HepG2 (cell line): ENCODE results near the gene DGCR8. TPM values are rescaled to one million over a fixed set of nuclear protein-coding genes. Genes with fewer than 3 reads are reported as not detected.

Experiments
- BRCA1 ChIP-seq: sonication (generic); formaldehyde crosslinking; IDR thresholded peaks from 2 replicates; pipeline ENCODE4 v1.4.0; 2020; ENCODE audit warnings: missing genetic modification reagents
- CBX2 ChIP-seq, 2 experiments: fragments of 200-600 bp in 1 of 2; sonication (generic); formaldehyde crosslinking in 1 of 2; IDR thresholded peaks; 2 replicates each; pipeline versions ENCODE4 v1.7.0 to v1.8.1; 2018 to 2022; ENCODE audit warnings: low read depth in 2 of 2, low read length in 1 of 2, mild to moderate bottlenecking in 1 of 2, missing genetic modification reagents in 1 of 2
- HCFC1 ChIP-seq: fragments of 150-350 bp; IDR thresholded peaks from 2 replicates; pipeline ENCODE4 v1.6.1; 2014; ENCODE audit warnings: low read depth, low read length
- HIVEP1 ChIP-seq: sonication (generic); formaldehyde crosslinking; IDR thresholded peaks from 2 replicates; pipeline ENCODE4 v1.4.0; 2020; ENCODE audit warnings: mild to moderate bottlenecking, missing genetic modification reagents
- MAFK ChIP-seq, 2 experiments: IDR thresholded peaks in 1 of 2; conservative IDR thresholded peaks in 1 of 2; 2 replicates each; pipeline ENCODE4 v1.6.1; 2011; ENCODE audit warnings: improper control_type of control experiment in 2 of 2, low read length in 2 of 2
- NR2F2 ChIP-seq: IDR thresholded peaks from 2 replicates; pipeline ENCODE4 v1.6.1; 2012; ENCODE audit warnings: low read depth, inconsistent platforms, borderline replicate concordance
- PHB2 ChIP-seq: fragments of 450-650 bp; IDR thresholded peaks from 2 replicates; pipeline ENCODE4 v1.6.1; 2018; ENCODE audit not compliant: partially characterized antibody
- SNAI1 ChIP-seq: sonication (generic); formaldehyde crosslinking; IDR thresholded peaks from 2 replicates; pipeline ENCODE4 v1.5.0; 2020; ENCODE audit warnings: mild to moderate bottlenecking, missing genetic modification reagents, borderline replicate concordance
- SNAPC2 ChIP-seq: sonication (generic); formaldehyde crosslinking; IDR thresholded peaks from 2 replicates; pipeline ENCODE4 v1.8.1; 2022; ENCODE audit warnings: mild to moderate bottlenecking, missing genetic modification reagents
- SPEN ChIP-seq: sonication (generic); formaldehyde crosslinking; IDR thresholded peaks from 2 replicates; pipeline ENCODE4 v1.5.1; 2020; ENCODE audit warnings: low read depth, mild to moderate bottlenecking, missing genetic modification reagents
- STAG1 ChIP-seq: sonication (generic); formaldehyde crosslinking; IDR thresholded peaks from 2 replicates; pipeline ENCODE4 v1.4.0; 2020; ENCODE audit warnings: missing genetic modification reagents
- SYNCRIP ChIP-seq: fragments of 200-400 bp; formaldehyde crosslinking; IDR thresholded peaks from 2 replicates; pipeline ENCODE4 v1.6.1; 2018; ENCODE audit warnings: mild to moderate bottlenecking, low read depth, low read length; ENCODE audit not compliant: insufficient read depth
- ZBTB7A ChIP-seq: sonication (generic); formaldehyde crosslinking; IDR thresholded peaks from 2 replicates; pipeline ENCODE4 v1.8.0; 2022; ENCODE audit warnings: mild to moderate bottlenecking, missing genetic modification reagents
- ZFX ChIP-seq: sonication (generic); formaldehyde crosslinking; IDR thresholded peaks from 2 replicates; pipeline ENCODE4 v1.4.0; 2020; ENCODE audit warnings: mild to moderate bottlenecking, low read depth, missing genetic modification reagents, moderate library complexity
- ZKSCAN1 ChIP-seq: fragments of 150-350 bp; IDR thresholded peaks from 2 replicates; pipeline ENCODE4 v1.6.1; 2014; ENCODE audit warnings: low read length
- ZNF121 ChIP-seq: sonication (generic); formaldehyde crosslinking; IDR thresholded peaks from 2 replicates; pipeline ENCODE4 v1.5.0; 2020; ENCODE audit warnings: mild to moderate bottlenecking, missing genetic modification reagents
- ZNF143 ChIP-seq: sonication (generic); formaldehyde crosslinking; IDR thresholded peaks from 2 replicates; pipeline ENCODE4 v1.4.0; 2020; ENCODE audit warnings: missing genetic modification reagents
- ZNF207 ChIP-seq: fragments of 450-650 bp; IDR thresholded peaks from 2 replicates; pipeline ENCODE4 v1.6.1; 2016; ENCODE audit warnings: antibody characterized with exemption, borderline replicate concordance
- ZNF713 ChIP-seq: sonication (generic); formaldehyde crosslinking; IDR thresholded peaks from 2 replicates; pipeline ENCODE4 v1.4.0; 2020; ENCODE audit warnings: mild to moderate bottlenecking, missing genetic modification reagents
- ZSCAN30 ChIP-seq: sonication (generic); formaldehyde crosslinking; IDR thresholded peaks from 2 replicates; pipeline ENCODE4 v1.5.0; 2020; ENCODE audit warnings: mild to moderate bottlenecking, missing genetic modification reagents
- polyA plus RNA-seq, 8 experiments: library from polyadenylated mRNA; depleted of rRNA in 3 of 8; stranded (reverse) in 7 of 8; unstranded in 1 of 8; fragments of >200 nt; fragmentation: Illumina TruSeq in 4 of 8; extraction: Trizol in 4 of 8; gene quantifications; 2 replicates each; pipeline versions ENCODE4 v1.2.1 to v1.2.3, GENCODE V29; 2011 to 2016; ENCODE audit warnings: low read depth in 4 of 8, missing spikeins in 1 of 8, mixed read lengths in 1 of 8; ENCODE audit not compliant: insufficient read depth in 1 of 8
- total RNA-seq, 5 experiments: library from RNA; depleted of rRNA; stranded (reverse); fragments of >200 nt; fragmentation: Illumina TruSeq; extraction: Trizol; gene quantifications; 2 replicates each; pipeline ENCODE4 v1.2.3, GENCODE V29; 2016; ENCODE audit warnings: low read depth in 1 of 5
- TF ChIP-seq, protein P1 (sequence below): sonication (generic); formaldehyde crosslinking; IDR thresholded peaks from 2 replicates; pipeline ENCODE4 v1.5.1; 2020; ENCODE audit warnings: mild to moderate bottlenecking, missing genetic modification reagents
- TF ChIP-seq, protein P2 (sequence below): sonication (generic); formaldehyde crosslinking; IDR thresholded peaks from 2 replicates; pipeline ENCODE4 v1.5.1; 2020; ENCODE audit warnings: missing genetic modification reagents, mild to moderate bottlenecking, borderline replicate concordance
- TF ChIP-seq, protein P3 (sequence below): sonication (generic); formaldehyde crosslinking; IDR thresholded peaks from 2 replicates; pipeline ENCODE4 v1.4.0; 2020; ENCODE audit warnings: mild to moderate bottlenecking, missing genetic modification reagents
- TF ChIP-seq, protein P4 (sequence below): sonication (generic); formaldehyde crosslinking; IDR thresholded peaks from 2 replicates; pipeline ENCODE4 v1.5.0; 2020; ENCODE audit warnings: missing genetic modification reagents

DGCR8 gene
- total and polyA plus RNA-seq, 2 of the 13 experiments (the other 11 are each of a cell fraction or from before 2014, with no cell fraction given): 10.2 to 23.2 TPM

DNA sequence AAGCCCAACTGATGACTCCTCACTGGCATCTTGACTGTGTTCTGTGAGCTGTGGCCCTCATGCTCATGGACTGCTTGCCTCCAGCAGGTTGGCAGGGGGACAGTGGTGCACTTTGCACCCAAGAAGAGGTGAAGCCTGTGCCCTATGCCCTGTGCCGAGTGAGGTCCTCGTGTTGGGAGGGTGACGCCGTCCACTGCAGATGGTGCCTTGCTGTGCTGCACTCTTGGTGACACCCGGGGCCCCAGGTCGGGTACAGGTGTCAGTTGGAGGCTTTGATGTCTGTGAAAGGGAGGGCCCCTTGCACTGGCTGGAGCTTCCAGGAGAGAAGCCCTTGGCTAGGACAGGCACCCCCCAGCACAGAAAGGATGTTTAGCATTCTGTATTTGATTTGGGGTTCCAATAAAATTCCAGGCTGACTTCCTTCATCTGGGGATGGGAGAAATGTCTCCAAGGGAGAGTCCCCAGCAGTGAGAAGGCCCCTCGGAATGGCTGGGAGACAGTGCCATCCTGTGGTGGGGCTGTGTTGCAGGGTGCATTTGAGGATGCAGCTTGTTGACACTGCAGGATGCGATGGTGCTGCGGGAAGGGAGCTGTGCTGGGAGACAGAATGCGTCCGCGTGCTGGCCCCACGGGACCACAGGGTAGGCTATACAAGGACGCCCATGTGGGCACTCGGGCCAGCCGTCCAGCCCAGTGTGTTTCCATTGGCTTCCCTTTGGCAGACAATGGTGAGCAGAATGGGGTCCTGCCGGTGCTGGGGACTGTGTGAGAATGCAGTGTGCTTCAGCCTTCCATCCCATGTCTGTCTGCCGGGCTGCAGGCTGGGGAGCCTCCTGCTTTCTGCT lies 49.1 kb downstream of the DGCR8 start (continued):
- TF ChIP-seq MAFK (conservative IDR thresholded peaks at IDR 0.05 in 1 of 2, IDR thresholded peaks at IDR 0.05 in 1 of 2; ENCODE audit: low read length in 2 of 2): no peak
- no peak for TF ChIP-seq SYNCRIP
- TF ChIP-seq ZNF143 (CRISPR knock-in tag): no peak
- TF ChIP-seq ZKSCAN1: no peak
- TF ChIP-seq, protein P1, sequence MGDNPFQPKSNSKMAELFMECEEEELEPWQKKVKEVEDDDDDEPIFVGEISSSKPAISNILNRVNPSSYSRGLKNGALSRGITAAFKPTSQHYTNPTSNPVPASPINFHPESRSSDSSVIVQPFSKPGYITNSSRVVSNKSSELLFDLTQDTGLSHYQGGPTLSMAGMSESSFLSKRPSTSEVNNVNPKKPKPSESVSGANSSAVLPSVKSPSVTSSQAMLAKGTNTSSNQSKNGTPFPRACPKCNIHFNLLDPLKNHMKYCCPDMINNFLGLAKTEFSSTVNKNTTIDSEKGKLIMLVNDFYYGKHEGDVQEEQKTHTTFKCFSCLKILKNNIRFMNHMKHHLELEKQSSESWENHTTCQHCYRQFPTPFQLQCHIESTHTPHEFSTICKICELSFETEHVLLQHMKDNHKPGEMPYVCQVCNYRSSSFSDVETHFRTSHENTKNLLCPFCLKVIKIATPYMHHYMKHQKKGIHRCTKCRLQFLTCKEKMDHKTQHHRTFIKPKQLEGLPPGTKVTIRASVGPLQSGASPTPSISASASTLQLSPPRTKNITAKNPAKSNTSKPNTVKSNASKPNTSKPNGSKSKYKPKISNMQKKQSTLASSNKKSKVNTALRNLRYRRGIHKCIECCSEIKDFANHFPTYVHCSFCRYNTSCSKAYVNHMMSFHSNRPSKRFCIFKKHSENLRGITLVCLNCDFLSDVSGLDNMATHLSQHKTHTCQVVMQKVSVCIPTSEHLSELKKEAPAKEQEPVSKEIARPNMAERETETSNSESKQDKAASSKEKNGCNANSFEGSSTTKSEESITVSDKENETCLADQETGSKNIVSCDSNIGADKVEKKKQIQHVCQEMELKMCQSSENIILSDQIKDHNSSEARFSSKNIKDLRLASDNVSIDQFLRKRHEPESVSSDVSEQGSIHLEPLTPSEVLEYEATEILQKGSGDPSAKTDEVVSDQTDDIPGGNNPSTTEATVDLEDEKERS (CRISPR knock-in tag): peak; percentile 71; the same call in 1 of the 2 replicates
- TF ChIP-seq NR2F2: peak; percentile 25; the same call in 1 of the 2 replicates
- no peak for TF ChIP-seq ZNF207
- no peak for TF ChIP-seq PHB2
- 0 out of 2 replicates have a peak, but pooled peaks have one; percentile 53 for TF ChIP-seq ZBTB7A (CRISPR knock-in tag)
- TF ChIP-seq CBX2 (IDR thresholded peaks at IDR 0.05; ENCODE audit: low read depth, low read length): no peak
- no peak for TF ChIP-seq CBX2 (CRISPR knock-in tag; IDR thresholded peaks at IDR 0.05; ENCODE audit: low read depth)
- TF ChIP-seq, protein P2, sequence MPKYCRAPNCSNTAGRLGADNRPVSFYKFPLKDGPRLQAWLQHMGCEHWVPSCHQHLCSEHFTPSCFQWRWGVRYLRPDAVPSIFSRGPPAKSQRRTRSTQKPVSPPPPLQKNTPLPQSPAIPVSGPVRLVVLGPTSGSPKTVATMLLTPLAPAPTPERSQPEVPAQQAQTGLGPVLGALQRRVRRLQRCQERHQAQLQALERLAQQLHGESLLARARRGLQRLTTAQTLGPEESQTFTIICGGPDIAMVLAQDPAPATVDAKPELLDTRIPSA (CRISPR knock-in tag): no peak
- TF ChIP-seq HIVEP1 (CRISPR knock-in tag): 0 out of 2 replicates have a peak, but pooled peaks have one; percentile 26
- TF ChIP-seq, protein P3, sequence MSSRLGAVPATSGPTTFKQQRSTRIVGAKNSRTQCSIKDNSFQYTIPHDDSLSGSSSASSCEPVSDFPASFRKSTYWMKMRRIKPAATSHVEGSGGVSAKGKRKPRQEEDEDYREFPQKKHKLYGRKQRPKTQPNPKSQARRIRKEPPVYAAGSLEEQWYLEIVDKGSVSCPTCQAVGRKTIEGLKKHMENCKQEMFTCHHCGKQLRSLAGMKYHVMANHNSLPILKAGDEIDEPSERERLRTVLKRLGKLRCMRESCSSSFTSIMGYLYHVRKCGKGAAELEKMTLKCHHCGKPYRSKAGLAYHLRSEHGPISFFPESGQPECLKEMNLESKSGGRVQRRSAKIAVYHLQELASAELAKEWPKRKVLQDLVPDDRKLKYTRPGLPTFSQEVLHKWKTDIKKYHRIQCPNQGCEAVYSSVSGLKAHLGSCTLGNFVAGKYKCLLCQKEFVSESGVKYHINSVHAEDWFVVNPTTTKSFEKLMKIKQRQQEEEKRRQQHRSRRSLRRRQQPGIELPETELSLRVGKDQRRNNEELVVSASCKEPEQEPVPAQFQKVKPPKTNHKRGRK: no peak
- peak; percentile 65 for TF ChIP-seq ZFX (CRISPR knock-in tag)
- TF ChIP-seq HCFC1: no peak
- peak; percentile 61; the same call in 1 of the 2 replicates for TF ChIP-seq SNAI1 (CRISPR knock-in tag)
- TF ChIP-seq STAG1 (CRISPR knock-in tag): peak; percentile 74
- TF ChIP-seq ZNF713 (CRISPR knock-in tag): no peak
- TF ChIP-seq, protein P4, sequence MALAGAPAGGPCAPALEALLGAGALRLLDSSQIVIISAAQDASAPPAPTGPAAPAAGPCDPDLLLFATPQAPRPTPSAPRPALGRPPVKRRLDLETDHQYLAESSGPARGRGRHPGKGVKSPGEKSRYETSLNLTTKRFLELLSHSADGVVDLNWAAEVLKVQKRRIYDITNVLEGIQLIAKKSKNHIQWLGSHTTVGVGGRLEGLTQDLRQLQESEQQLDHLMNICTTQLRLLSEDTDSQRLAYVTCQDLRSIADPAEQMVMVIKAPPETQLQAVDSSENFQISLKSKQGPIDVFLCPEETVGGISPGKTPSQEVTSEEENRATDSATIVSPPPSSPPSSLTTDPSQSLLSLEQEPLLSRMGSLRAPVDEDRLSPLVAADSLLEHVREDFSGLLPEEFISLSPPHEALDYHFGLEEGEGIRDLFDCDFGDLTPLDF (CRISPR knock-in tag): no peak
- TF ChIP-seq SNAPC2 (CRISPR knock-in tag): no peak
- TF ChIP-seq ZSCAN30 (CRISPR knock-in tag): no peak
- 0 out of 2 replicates have a peak, but pooled peaks have one; percentile 17 for TF ChIP-seq ZNF121 (CRISPR knock-in tag)
- TF ChIP-seq BRCA1: no peak
- no peak for TF ChIP-seq SPEN
